Transverse colon (tissue), 4 donors: ENCODE results near the gene CFAP52. TPM values are rescaled to one million over a fixed set of nuclear protein-coding genes. Genes with fewer than 3 reads are reported as not detected.

ENCODE experiments used
- DNase-seq: peaks from one replicate; pipeline ENCODE4 v3.0.0-alpha.2; 2019
- H3K27ac ChIP-seq, 4 donors: fragments of 200-600 bp; sonication (generic); 2 replicates each; pipeline ENCODE4 v1.5.1; 2016 to 2018; ENCODE audit warnings: inconsistent platforms in 4 of 4
- H3K27me3 ChIP-seq: fragments of 200-600 bp; sonication (generic); 2 replicates; pipeline ENCODE4 v1.5.1; 2017; ENCODE audit warnings: inconsistent platforms
- H3K36me3 ChIP-seq, 4 donors: fragments of 200-600 bp; sonication (generic); 2 replicates each; pipeline ENCODE4 v1.5.1; 2017 to 2019; ENCODE audit warnings: inconsistent platforms in 4 of 4
- H3K4me1 ChIP-seq, 4 donors: fragments of 200-600 bp; sonication (generic); 2 replicates each; pipeline ENCODE4 v1.5.1; 2017 to 2020; ENCODE audit warnings: inconsistent platforms in 4 of 4
- H3K4me3 ChIP-seq, 4 donors: fragments of 200-600 bp; sonication (generic); 1 replicate in 1 of 4; 2 replicates in 3 of 4; pipeline versions ENCODE4 v1.5.1 to v1.6.1; 2017 to 2019; ENCODE audit warnings: inconsistent platforms in 4 of 4
- H3K9me3 ChIP-seq, 2 donors: fragments of 200-600 bp; sonication (generic); 2 replicates each; pipeline ENCODE4 v1.5.1; 2017 to 2019; ENCODE audit warnings: inconsistent platforms in 2 of 2
- EP300 ChIP-seq: sonication (generic); formaldehyde crosslinking; IDR thresholded peaks from one replicate; pipeline ENCODE4 v1.6.1; 2017; ENCODE audit warnings: antibody characterized with exemption, low read depth
- POLR2A ChIP-seq: fragments of 450-650 bp; IDR thresholded peaks from one replicate; pipeline ENCODE4 v1.6.1; 2016; ENCODE audit warnings: antibody characterized with exemption, mild to moderate bottlenecking, moderate library complexity
- POLR2AphosphoS5 ChIP-seq, 3 donors: sonication (generic); formaldehyde crosslinking; IDR thresholded peaks; one replicate each; pipeline ENCODE4 v1.6.1; 2016; ENCODE audit warnings: antibody characterized with exemption in 3 of 3
- WGBS, 2 donors: methylation state at CpG; one replicate each; pipeline ENCODE4 v1.1.5; 2018; ENCODE audit warnings: low coverage in 1 of 2; 5-methylcytosine and 5-hydroxymethylcytosine counted together
- in situ Hi-C, 4 donors: fragments of 200-750 bp; cut with MboI; loops; one replicate each; pipeline versions ENCODE4 v1.15.0 to v1.15.1; 2017; ENCODE audit warnings: low sequenced_read_pairs in 3 of 4, low pct_ligation_motif_present in 1 of 4, low pct_unique_long_range_greater_than_20kb in 1 of 4
- intact Hi-C: fragments of 100-400 bp; cut with DNase I; formaldehyde crosslinking; loops from one replicate; pipeline ENCODE4 v1.15.1; 2023; ENCODE audit warnings: low total_unique reads
- total RNA-seq, 4 donors: library from RNA; depleted of rRNA; stranded (reverse); fragments of >200 nt; gene quantifications; one replicate each; pipeline ENCODE4 v1.1.0, GENCODE V29; 2016
- TF ChIP-seq, protein P1 (sequence below), 5 experiments: fragments of 200-600 bp in 3 of 5; fragments of 450-650 bp in 2 of 5; sonication (generic) in 3 of 5; IDR thresholded peaks; 1 replicate in 2 of 5; 2 replicates in 3 of 5; pipeline ENCODE4 v1.5.1; 2016 to 2017; ENCODE audit warnings: antibody characterized with exemption in 5 of 5, inconsistent platforms in 3 of 5, mild to moderate bottlenecking in 2 of 5, moderate library complexity in 1 of 5

Gene CFAP52, protein sequence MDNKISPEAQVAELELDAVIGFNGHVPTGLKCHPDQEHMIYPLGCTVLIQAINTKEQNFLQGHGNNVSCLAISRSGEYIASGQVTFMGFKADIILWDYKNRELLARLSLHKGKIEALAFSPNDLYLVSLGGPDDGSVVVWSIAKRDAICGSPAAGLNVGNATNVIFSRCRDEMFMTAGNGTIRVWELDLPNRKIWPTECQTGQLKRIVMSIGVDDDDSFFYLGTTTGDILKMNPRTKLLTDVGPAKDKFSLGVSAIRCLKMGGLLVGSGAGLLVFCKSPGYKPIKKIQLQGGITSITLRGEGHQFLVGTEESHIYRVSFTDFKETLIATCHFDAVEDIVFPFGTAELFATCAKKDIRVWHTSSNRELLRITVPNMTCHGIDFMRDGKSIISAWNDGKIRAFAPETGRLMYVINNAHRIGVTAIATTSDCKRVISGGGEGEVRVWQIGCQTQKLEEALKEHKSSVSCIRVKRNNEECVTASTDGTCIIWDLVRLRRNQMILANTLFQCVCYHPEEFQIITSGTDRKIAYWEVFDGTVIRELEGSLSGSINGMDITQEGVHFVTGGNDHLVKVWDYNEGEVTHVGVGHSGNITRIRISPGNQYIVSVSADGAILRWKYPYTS
- not detected for total RNA-seq

DNA sequence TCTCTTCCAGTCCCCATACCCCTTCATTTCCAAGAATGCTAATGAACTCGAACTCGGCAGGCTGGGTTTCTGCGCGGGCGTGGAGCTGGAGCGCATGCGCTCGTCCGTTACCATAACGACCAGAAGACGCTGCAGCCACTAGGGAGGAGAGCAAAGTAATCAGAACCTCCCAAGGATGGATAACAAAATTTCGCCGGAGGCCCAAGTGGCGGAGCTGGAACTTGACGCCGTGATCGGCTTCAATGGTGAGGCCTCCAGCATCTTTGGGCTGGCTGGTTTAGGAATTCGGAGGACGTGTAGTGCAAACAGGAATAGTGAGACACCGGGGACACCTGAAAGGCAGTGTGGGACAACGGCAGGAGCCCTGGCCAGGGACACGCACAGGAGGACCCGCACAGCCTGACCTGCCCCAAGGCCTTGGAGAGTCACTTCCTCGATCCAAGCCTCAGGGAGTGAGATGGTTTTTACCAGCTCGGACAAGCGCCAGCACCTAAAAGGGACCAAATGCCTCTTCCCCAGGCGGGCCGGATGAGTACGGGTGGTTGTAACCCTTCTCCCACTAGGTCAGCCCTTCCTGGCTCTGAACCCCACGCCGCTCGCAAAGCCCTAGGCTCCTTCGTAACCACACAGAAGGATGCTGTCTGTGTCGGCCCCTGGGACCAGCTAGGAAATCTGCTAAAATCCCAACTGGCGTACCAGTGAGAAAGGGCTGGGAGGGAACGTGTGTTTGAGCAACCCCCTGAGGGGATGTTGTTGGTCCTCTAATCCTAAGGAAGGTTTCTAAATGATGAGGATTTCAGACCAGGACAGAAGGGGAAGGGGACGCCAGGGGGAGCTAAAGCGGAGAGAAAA, at the start of gene CFAP52:
Gene CFAP52 (plus strand): TSS at position 122 of the 852 bp plus-strand sequence. CDS start 54 bp downstream, at position 176.
- H3K4me3 ChIP-seq = peak within 1 kb of the TSS; percentile 44 to 93 (median 66)
- intact Hi-C loops = no loop called here
- H3K36me3 ChIP-seq = no peaks in the 10 kb centered on the region
- no peaks in the 10 kb centered on the region for H3K9me3 ChIP-seq
- H3K27me3 ChIP-seq = no peaks in the 10 kb centered on the region
- 0 to 10% methylated on average over 3 to 38 of the region's 38 CpGs for WGBS, 2 donors
- in situ Hi-C loops = no loop called here
- peak within 1 kb of the TSS; percentile 60 to 76 (median 74) for H3K27ac ChIP-seq
- TF ChIP-seq, protein P1, sequence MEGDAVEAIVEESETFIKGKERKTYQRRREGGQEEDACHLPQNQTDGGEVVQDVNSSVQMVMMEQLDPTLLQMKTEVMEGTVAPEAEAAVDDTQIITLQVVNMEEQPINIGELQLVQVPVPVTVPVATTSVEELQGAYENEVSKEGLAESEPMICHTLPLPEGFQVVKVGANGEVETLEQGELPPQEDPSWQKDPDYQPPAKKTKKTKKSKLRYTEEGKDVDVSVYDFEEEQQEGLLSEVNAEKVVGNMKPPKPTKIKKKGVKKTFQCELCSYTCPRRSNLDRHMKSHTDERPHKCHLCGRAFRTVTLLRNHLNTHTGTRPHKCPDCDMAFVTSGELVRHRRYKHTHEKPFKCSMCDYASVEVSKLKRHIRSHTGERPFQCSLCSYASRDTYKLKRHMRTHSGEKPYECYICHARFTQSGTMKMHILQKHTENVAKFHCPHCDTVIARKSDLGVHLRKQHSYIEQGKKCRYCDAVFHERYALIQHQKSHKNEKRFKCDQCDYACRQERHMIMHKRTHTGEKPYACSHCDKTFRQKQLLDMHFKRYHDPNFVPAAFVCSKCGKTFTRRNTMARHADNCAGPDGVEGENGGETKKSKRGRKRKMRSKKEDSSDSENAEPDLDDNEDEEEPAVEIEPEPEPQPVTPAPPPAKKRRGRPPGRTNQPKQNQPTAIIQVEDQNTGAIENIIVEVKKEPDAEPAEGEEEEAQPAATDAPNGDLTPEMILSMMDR (IDR thresholded peaks at IDR 0.05) = peak; percentile 51 to 62 (median 54)
- TF ChIP-seq EP300 = no peak
- TF ChIP-seq POLR2A = no peak
- peak; percentile 80 for DNase-seq
- peaks cover 7 to 22% (median 16%) of the 10 kb centered on the region in 4 donors for H3K4me1 ChIP-seq

- Histone ChIP-seq H3K9me3 (no peaks in the 10 kb centered on the region), H3K36me3 (no peaks in the 10 kb centered on the region), H3K27me3 (no peaks in the 10 kb centered on the region), H3K4me1 (no peaks in the 10 kb centered on the region), H3K4me3 (no peak overlapping the region), H3K27ac (no peak overlapping the region)
- no peak for DNase-seq
- in situ Hi-C loops = loop anchor here (25.0 kb wide), 1 partner anchor 540 kb away; no protein-coding TSS in a partner anchor
- intact Hi-C loops = loop anchor here (10.0 kb wide), 1 partner anchor 533 kb away; no protein-coding TSS in a partner anchor
- no peak for TF ChIP-seq POLR2AphosphoS5 (IDR thresholded peaks at IDR 0.05)
- no peak for TF ChIP-seq POLR2A
- TF ChIP-seq EP300 = no peak
- TF ChIP-seq, protein P1 (IDR thresholded peaks at IDR 0.05) = no peak
- 33 to 55% methylated on average over 3 of the region's 3 CpGs for WGBS, 2 donors
Observed at GRCh38 chr17:9527788-9528187, 48.7 kb upstream of the CFAP52 start.

DNA sequence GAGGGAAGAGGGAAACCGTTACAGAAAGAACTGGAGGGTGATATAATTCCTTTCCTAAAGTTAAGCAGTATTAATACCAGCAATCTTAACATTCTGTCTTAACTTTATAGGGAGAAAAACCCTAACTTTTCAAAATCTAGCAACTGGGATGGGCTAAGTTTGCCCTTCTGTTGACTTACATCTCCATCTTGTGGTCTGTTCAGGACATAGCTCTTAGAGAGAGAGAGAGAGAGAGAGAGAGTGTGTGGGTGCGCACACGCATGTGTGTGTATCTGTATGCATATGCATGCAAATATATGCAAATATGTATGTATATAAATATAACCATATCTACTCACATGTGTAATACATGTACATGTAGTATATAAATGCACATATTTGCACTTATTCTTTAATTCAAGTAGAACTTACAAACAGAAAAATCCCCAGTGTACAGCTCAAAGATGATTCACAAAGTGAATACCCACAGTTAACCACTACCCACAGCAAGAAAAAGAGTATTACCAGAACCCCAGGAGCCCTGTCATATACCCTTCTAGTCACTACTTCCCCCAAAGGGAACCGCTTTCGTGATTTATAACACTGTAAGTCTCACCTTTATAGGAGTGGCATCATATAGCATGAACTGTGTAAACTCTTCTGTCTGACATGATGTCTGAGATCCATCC, 47.3 kb upstream of the CFAP52 start:
- Histone ChIP-seq H3K27ac (no peak overlapping the region), H3K4me3 (no peak overlapping the region), H3K27me3 (no peaks in the 10 kb centered on the region), H3K4me1 (no peaks in the 10 kb centered on the region), H3K9me3 (no peaks in the 10 kb centered on the region), H3K36me3 (no peaks in the 10 kb centered on the region)
- in situ Hi-C loops = loop anchor here (25.0 kb wide), 1 partner anchor 542 kb away; no protein-coding TSS in a partner anchor
- intact Hi-C loops = loop anchor here (10.0 kb wide), 1 partner anchor 534 kb away; no protein-coding TSS in a partner anchor
- TF ChIP-seq, protein P1 (IDR thresholded peaks at IDR 0.05) = peak in 4 of 5 experiments; percentile 21 to 31 (median 26)
- TF ChIP-seq EP300 = no peak
- 66 to 71% methylated on average over 4 to 5 of the region's 5 CpGs for WGBS, 2 donors
- no peak for DNase-seq
